CD4-positive, CD25-positive, alpha-beta regulatory T cell (primary cell): ENCODE data around the gene LYZ. TPM values are rescaled to one million over a fixed set of nuclear protein-coding genes. Genes with fewer than 3 reads are reported as not detected.

ENCODE experiments used
- ATAC-seq, 2 donors: fragments of 150-1000 bp; cut with Tn5 transposase; one replicate each; pipeline ENCODE4 v1.10.0; 2021; ENCODE audit warnings: low read depth in 2 of 2, moderate number of reproducible peaks in 2 of 2, moderate library complexity in 1 of 2
- DNase-seq, 3 donors: peaks; one replicate each; pipeline versions ENCODE4 v3.0.0 to v3.0.0-alpha.2; 2012 to 2022; ENCODE audit warnings: mixed read lengths in 1 of 3
- H3K27ac ChIP-seq: one replicate; pipeline ENCODE4 v1.7.0; 2013; ENCODE audit warnings: mild to moderate bottlenecking, low read length; ENCODE audit not compliant: insufficient read depth, poor library complexity, severe bottlenecking
- H3K27me3 ChIP-seq: one replicate; pipeline ENCODE4 v1.7.0; 2013; ENCODE audit warnings: low read length; ENCODE audit not compliant: control insufficient read depth, insufficient read depth
- H3K36me3 ChIP-seq: one replicate; pipeline ENCODE4 v1.7.0; 2013; ENCODE audit warnings: mild to moderate bottlenecking, low read length, moderate library complexity; ENCODE audit not compliant: control insufficient read depth, insufficient read depth
- H3K4me1 ChIP-seq: 2 replicates; pipeline ENCODE4 v1.7.0; 2013; ENCODE audit warnings: mild to moderate bottlenecking, low read length; ENCODE audit not compliant: insufficient read depth, control insufficient read depth, poor library complexity, severe bottlenecking
- H3K4me3 ChIP-seq: one replicate; pipeline ENCODE4 v1.7.0; 2013; ENCODE audit warnings: low read depth, mild to moderate bottlenecking, low read length, moderate library complexity
- H3K9me3 ChIP-seq, 2 experiments: 1 replicate in 1 of 2; 2 replicates in 1 of 2; pipeline ENCODE4 v1.7.0; 2013; ENCODE audit warnings: low read length in 2 of 2, mild to moderate bottlenecking in 1 of 2, moderate library complexity in 1 of 2; ENCODE audit not compliant: control insufficient read depth in 2 of 2
- H3K27ac Mint-ChIP-seq, 3 donors: one replicate each; pipeline ENCODE4 v1.8.0; 2020 to 2022; ENCODE audit warnings: mild to moderate bottlenecking in 3 of 3, mixed read lengths in 3 of 3, moderate library complexity in 2 of 3
- H3K27me3 Mint-ChIP-seq: one replicate; pipeline ENCODE4 v1.8.0; 2022; ENCODE audit warnings: mild to moderate bottlenecking, mixed read lengths
- H3K36me3 Mint-ChIP-seq: one replicate; pipeline ENCODE4 v1.8.0; 2020; ENCODE audit warnings: mixed read lengths
- H3K4me1 Mint-ChIP-seq, 4 donors: one replicate each; pipeline ENCODE4 v1.8.0; 2020 to 2022; ENCODE audit warnings: mixed read lengths in 4 of 4, mild to moderate bottlenecking in 1 of 4
- H3K4me3 Mint-ChIP-seq, 4 donors: one replicate each; pipeline ENCODE4 v1.8.0; 2020 to 2022; ENCODE audit warnings: mild to moderate bottlenecking in 4 of 4, mixed read lengths in 4 of 4, moderate library complexity in 3 of 4
- H3K9me3 Mint-ChIP-seq, 7 donors: one replicate each; pipeline ENCODE4 v1.8.0; 2020 to 2022; ENCODE audit warnings: mixed read lengths in 7 of 7, mild to moderate bottlenecking in 3 of 7, moderate library complexity in 2 of 7
- polyA plus RNA-seq, 4 donors: library from polyadenylated mRNA; unstranded; fragments of 300-500 nt; fragmentation: Illumina TruSeq; gene quantifications; one replicate each; pipeline ENCODE4 v1.2.3, GENCODE V29; 2021
- total RNA-seq: library from RNA; stranded (reverse); gene quantifications from one replicate; pipeline ENCODE4 v1.2.3, GENCODE V29; 2022

The LYZ gene
- total and polyA plus RNA-seq, 5 donors from 2014 or later = 0.95 to 17.6 (median 3.7) TPM

DNA sequence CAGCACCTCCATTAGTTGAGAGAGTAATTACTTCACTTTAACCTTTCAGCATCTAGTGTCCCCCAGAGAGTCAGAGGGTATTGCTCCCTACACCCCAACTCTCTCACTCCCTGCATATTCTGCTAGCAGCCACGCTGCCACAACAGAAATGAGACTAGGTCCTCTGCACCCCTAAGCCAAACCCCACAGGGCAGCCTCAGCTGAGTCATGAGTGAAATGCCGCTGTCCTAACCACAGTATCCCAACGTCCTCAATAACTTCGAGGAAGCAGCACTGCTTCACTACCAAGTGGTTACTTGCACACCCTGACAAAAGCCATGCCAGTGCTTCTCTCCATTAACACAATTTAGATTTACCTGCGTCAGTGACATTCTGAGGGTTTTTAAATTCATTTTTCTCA lies 6.9 kb upstream of the LYZ start:
- Mint-ChIP-seq H3K27me3 (peaks cover 12% of the 10 kb centered on the region), H3K4me3 (no peak overlapping the region), H3K9me3 (peaks cover 0 to 1% (median 0%) of the 10 kb centered on the region in 7 donors), H3K36me3 (no peaks in the 10 kb centered on the region), H3K27ac (no peak overlapping the region), H3K4me1 (peaks cover 0 to 9% (median 0%) of the 10 kb centered on the region in 4 donors)
- Histone ChIP-seq H3K36me3 (no peaks in the 10 kb centered on the region), H3K4me3 (no peak overlapping the region), H3K27ac (no peak overlapping the region), H3K9me3 (no peaks in the 10 kb centered on the region), H3K27me3 (peaks cover 9% of the 10 kb centered on the region), H3K4me1 (no peaks in the 10 kb centered on the region)
- DNase-seq (no peak), ATAC-seq (no peak)

DNA sequence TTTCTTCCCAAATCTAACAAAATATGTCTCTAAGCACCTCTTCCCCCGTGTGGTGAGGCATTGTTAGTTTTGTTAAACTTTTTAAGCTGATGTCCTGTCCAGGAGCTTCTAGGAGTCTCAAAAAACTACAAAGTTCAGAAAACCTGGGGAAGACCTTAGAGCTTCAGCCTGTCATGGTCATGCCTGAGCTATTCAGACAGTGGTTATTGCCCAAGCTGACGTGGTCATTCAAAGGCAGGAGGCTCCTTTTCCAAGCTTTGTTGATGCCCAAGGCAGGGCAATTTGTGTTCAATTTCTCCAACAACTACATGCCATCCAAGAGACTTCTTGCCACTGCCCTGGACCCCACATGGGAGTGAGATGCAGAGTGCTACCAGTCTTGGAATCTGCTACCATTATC lies 5.8 kb upstream of the LYZ start:
- H3K4me3 ChIP-seq = no peak overlapping the region
- Mint-ChIP-seq H3K9me3 (peaks cover 0 to 1% (median 0%) of the 10 kb centered on the region in 7 donors), H3K27ac (no peak overlapping the region), H3K27me3 (peaks cover 12% of the 10 kb centered on the region), H3K36me3 (no peaks in the 10 kb centered on the region), H3K4me1 (peaks cover 0 to 4% (median 0%) of the 10 kb centered on the region in 4 donors), H3K4me3 (no peak overlapping the region)
- no peak for ATAC-seq
- DNase-seq = no peak
- H3K27me3 ChIP-seq = peaks cover 9% of the 10 kb centered on the region
- no peaks in the 10 kb centered on the region for H3K4me1 ChIP-seq
- no peaks in the 10 kb centered on the region for H3K9me3 ChIP-seq
- H3K27ac ChIP-seq = no peak overlapping the region
- no peaks in the 10 kb centered on the region for H3K36me3 ChIP-seq

DNA sequence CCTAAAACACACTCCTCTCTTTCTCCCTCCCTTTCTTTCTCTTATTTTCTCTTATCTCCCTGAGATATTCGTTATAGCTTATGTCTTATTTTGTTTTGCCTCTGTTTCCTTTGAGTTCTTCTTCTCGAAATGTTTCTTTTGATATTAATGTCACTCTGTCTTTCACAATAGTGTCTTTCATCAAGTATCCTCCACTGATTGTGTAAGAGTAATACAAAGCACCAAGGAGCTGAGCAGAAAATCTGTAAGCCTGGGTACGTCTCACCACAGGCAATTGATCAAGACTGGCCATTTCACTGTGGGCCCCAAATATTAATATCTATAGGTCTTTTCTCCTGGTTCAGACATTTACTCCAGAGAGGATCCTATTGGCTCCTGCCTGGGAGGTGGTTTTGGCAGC lies 4.8 kb upstream of the LYZ start:
- Mint-ChIP-seq H3K9me3 (peaks cover 0 to 1% (median 0%) of the 10 kb centered on the region in 7 donors), H3K27me3 (peaks cover 12% of the 10 kb centered on the region), H3K36me3 (no peaks in the 10 kb centered on the region), H3K27ac (no peak overlapping the region), H3K4me1 (peaks cover 0 to 4% (median 3%) of the 10 kb centered on the region in 4 donors), H3K4me3 (no peak overlapping the region)
- no peak for DNase-seq
- Histone ChIP-seq H3K9me3 (no peaks in the 10 kb centered on the region), H3K4me3 (no peak overlapping the region), H3K36me3 (no peaks in the 10 kb centered on the region), H3K4me1 (no peaks in the 10 kb centered on the region), H3K27me3 (peaks cover 9% of the 10 kb centered on the region), H3K27ac (no peak overlapping the region)
- ATAC-seq = no peak

DNA sequence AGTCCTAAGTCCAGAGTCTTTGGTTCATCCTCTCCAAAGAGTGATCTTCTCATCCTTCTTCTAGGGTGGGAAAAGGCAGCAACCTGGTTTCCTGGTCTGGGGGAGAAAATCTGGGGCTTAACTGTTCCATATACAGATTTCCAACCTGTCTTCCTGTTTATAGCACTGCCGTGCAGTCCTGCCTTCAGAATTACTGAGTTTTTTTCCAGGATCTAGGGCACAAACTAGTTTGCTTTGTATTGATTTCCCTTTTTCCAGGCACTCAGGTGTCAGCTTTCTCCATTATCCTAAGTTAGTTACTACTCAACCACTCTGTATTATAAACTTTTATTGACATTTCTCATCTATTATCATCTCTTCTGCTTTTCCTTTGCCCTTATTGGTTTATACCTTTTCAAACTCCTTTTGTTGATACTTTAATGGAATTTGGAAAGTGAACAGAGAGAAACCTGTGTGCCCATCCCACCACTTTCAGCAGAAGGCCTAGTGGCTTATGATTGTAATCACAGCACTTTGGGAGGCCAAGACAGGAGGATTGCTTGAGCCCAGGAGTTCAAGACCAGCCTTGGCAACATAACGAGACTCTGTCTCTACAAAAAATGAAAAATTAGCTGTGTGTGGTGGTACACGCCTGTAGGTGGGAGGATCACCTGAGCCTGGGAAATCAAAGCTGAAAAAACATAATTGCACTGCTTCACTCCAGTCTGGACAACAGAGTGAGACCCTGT lies 4.1 kb upstream of the LYZ start:
- DNase-seq (no peak), ATAC-seq (no peak)
- Mint-ChIP-seq H3K36me3 (no peaks in the 10 kb centered on the region), H3K27me3 (peaks cover 12% of the 10 kb centered on the region), H3K4me3 (no peak overlapping the region), H3K9me3 (peaks cover 0 to 1% (median 0%) of the 10 kb centered on the region in 7 donors), H3K4me1 (peaks cover 0 to 5% (median 4%) of the 10 kb centered on the region in 4 donors), H3K27ac (no peak overlapping the region)
- H3K27ac ChIP-seq = no peak overlapping the region
- no peaks in the 10 kb centered on the region for H3K9me3 ChIP-seq
- no peaks in the 10 kb centered on the region for H3K4me1 ChIP-seq
- H3K27me3 ChIP-seq = peaks cover 9% of the 10 kb centered on the region
- no peaks in the 10 kb centered on the region for H3K36me3 ChIP-seq
- H3K4me3 ChIP-seq = no peak overlapping the region

DNA sequence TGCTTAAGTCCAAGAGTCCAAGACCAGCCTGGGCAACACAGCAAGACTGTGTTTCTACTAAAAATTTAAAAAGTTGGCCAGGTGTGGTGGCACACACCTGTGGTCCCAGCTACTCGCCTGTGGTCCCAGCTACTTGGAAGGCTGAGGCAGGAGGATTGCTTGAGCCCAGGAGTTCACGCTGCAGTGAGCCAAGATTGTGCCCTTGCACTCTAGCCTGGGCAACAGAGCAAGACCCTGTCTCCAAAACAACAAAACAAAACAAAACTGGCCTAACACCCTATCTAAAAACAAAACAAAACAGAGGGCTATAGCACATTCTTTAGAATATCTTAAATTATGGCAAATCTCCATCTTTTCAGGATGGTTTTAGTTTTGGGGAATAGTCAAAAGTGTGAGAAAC lies 3.1 kb upstream of the LYZ start:
- Histone ChIP-seq H3K27ac (no peak overlapping the region), H3K36me3 (no peaks in the 10 kb centered on the region), H3K4me3 (no peak overlapping the region), H3K4me1 (no peaks in the 10 kb centered on the region), H3K9me3 (no peaks in the 10 kb centered on the region), H3K27me3 (peaks cover 9% of the 10 kb centered on the region)
- DNase-seq (no peak), ATAC-seq (no peak)
- Mint-ChIP-seq H3K9me3 (peaks cover 0 to 1% (median 0%) of the 10 kb centered on the region in 7 donors), H3K4me3 (no peak overlapping the region), H3K36me3 (no peaks in the 10 kb centered on the region), H3K27ac (no peak overlapping the region), H3K27me3 (peaks cover 8% of the 10 kb centered on the region), H3K4me1 (peaks cover 0 to 5% (median 3%) of the 10 kb centered on the region in 4 donors)

DNA sequence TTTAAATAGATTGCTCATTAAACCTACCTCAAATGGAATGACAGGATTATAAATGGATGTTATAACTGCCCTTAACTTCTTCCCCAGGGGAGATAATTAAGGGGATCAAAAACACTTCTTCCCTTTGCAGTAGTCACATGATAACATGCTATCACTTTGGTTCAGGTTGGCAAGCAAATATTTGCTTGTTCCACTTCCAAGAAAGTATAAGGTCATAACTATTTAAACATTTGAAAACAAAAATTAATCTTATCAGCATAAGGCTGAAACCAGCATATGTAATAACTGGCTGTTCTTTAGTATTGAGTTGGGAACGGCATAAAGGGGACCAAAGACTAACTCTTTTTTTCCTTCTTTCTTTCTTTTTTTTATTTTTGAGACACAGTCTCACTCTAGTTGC lies 2.4 kb upstream of the LYZ start:
- Histone ChIP-seq H3K9me3 (no peaks in the 10 kb centered on the region), H3K4me3 (no peak overlapping the region), H3K27ac (no peak overlapping the region), H3K27me3 (peaks cover 9% of the 10 kb centered on the region), H3K36me3 (no peaks in the 10 kb centered on the region), H3K4me1 (no peaks in the 10 kb centered on the region)
- H3K36me3 Mint-ChIP-seq = no peaks in the 10 kb centered on the region
- H3K4me1 Mint-ChIP-seq = peaks cover 0 to 5% (median 3%) of the 10 kb centered on the region in 4 donors
- H3K27me3 Mint-ChIP-seq = peaks cover 10% of the 10 kb centered on the region
- H3K4me3 Mint-ChIP-seq = no peak overlapping the region
- DNase-seq (no peak), ATAC-seq (no peak)
- H3K9me3 Mint-ChIP-seq = peaks cover 0 to 1% (median 0%) of the 10 kb centered on the region in 7 donors
- no peak overlapping the region for H3K27ac Mint-ChIP-seq

DNA sequence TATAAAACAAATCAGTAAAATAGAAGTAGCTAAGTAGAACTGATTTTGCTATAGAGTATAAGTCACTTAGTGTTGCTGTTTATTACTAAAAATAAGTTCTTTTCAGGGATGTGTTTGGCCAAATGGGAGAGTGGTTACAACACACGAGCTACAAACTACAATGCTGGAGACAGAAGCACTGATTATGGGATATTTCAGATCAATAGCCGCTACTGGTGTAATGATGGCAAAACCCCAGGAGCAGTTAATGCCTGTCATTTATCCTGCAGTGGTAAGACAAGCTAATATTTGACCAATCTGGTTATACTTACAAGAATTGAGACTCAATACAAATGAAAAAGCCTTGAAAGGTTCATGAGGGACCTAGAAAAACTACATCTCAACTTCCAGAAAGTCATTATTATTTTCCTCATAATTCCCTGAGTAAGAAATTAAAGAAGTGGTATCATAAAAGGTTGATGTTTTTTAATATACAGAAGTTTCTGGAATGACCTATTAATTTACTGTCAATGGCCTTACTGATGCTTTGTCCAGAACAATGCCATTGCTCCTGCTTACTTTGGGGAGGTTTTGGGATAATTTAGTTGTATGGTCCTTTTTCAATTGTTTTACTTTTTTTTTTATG lies 1.9 kb downstream of the LYZ start:
- no peak overlapping the region for H3K4me3 Mint-ChIP-seq
- H3K27ac ChIP-seq = no peak overlapping the region
- H3K4me1 ChIP-seq = no peaks in the 10 kb centered on the region
- H3K27ac Mint-ChIP-seq = peak overlapping the region in 1 of 3 donors; percentile 9
- no peaks in the 10 kb centered on the region for H3K36me3 ChIP-seq
- H3K9me3 ChIP-seq = no peaks in the 10 kb centered on the region
- peaks cover 11% of the 10 kb centered on the region for H3K27me3 Mint-ChIP-seq
- H3K4me1 Mint-ChIP-seq = peaks cover 0 to 5% (median 3%) of the 10 kb centered on the region in 4 donors
- ATAC-seq (no peak), DNase-seq (no peak)
- H3K9me3 Mint-ChIP-seq = peaks cover 0 to 1% (median 0%) of the 10 kb centered on the region in 7 donors
- no peak overlapping the region for H3K4me3 ChIP-seq
- peaks cover 12% of the 10 kb centered on the region for H3K27me3 ChIP-seq
- no peaks in the 10 kb centered on the region for H3K36me3 Mint-ChIP-seq
